HG02571 (cell line): ENCODE results near the gene ADIPOR2.
"Not testable (repeated sequence)": the region's sequence is repeated elsewhere in the genome, so short reads cannot be mapped to it uniquely, and the experiment has no call there.

ENCODE experiments used
- ATAC-seq: cut with Tn5 transposase; IDR thresholded peaks from one replicate; pipeline ENCODE4 v1.9.1; 2021; ENCODE audit warnings: mild to moderate bottlenecking, moderate library complexity; ENCODE audit not compliant: unreplicated experiment

ADIPOR2 gene

GRCh38 chr12:1810201-1810930, 119.5 kb downstream of the ADIPOR2 start:
- no peak for ATAC-seq

GRCh38 chr12:1810931-1811280, 120.0 kb downstream of the ADIPOR2 start:
- ATAC-seq = no peak

GRCh38 chr12:1811281-1811947, 120.5 kb downstream of the ADIPOR2 start:
- ATAC-seq = no peak

- no peak for ATAC-seq
These were observed 121.0 kb downstream of the ADIPOR2 start for GRCh38 chr12:1811948-1812291.

- no peak for ATAC-seq
These were observed 121.9 kb downstream of the ADIPOR2 start for GRCh38 chr12:1812650-1813302.

- ATAC-seq = no peak
These were observed 123.4 kb downstream of the ADIPOR2 start for GRCh38 chr12:1814266-1814665.

GRCh38 chr12:1815108-1815507, 124.2 kb downstream of the ADIPOR2 start:
- no peak for ATAC-seq

DNA sequence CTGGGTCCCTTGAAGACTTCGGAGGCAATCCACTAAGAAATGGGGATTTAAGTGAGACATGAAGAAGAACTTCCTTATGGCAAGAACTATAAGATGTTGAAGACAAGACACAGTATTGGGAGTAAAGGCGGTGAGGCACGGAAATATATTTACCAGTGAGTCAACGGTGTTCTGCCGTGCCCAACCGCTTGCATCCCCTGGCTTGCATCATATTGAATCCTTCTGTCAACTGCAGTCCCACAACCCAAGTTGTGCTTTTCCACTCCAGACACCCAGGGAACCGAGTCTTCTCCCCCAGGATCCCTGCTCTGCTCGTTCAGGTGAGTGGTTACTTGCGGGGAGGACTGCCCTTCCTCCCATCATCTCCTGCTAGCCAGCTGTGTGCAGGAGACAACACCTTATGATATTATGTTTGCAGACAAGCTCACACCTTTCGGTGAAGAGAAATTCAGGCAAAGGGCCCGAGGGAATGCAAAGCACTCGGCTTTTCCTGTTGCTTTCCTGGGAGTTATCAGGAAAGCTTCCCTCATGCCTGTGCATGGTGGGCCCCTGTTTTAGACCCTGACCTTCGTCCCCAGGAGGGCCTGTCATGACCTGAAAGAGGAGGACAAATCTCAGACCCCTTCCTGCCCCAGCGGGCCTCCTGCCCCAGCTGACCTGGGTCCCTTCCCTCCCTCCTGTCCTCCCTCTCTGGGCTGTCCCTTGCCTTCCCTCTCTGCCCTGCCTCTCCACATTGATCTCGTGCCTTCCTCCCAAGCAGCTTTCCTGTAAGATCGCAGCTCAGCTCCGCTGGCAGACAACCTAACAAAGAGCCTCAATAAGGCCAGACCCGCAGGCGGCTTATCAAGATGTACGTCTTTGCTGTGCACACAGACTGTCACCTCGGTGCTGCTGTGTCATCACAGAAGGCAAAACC, 125.2 kb downstream of the ADIPOR2 start:
- ATAC-seq = no peak

DNA sequence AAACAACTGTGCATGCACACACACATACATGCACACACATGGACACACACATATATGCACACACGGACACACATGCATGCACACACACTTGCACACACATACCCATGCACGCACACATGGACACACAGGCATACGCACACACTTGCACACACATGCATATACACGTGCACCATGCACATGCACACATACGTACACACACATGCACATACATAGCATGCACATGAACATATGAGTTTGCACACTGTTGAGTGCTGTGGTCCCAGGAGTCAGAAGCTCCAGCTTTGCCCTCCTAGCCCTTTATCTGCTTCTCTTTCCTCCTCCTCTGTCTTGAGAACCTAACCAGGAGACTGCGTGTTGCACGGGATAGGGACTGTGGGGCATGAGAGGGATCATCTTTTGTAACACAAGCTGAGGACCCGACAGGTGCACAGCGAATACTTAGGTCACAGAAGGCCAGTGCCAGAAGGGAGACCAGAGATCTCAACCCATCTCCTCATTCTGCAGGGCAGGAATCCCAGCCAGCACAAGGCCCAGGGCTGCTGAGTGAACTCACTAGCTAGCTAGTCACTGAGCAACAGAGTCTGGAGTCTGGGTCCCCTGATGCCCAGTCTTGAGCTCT, 126.0 kb downstream of the ADIPOR2 start:
- ATAC-seq = no peak

DNA sequence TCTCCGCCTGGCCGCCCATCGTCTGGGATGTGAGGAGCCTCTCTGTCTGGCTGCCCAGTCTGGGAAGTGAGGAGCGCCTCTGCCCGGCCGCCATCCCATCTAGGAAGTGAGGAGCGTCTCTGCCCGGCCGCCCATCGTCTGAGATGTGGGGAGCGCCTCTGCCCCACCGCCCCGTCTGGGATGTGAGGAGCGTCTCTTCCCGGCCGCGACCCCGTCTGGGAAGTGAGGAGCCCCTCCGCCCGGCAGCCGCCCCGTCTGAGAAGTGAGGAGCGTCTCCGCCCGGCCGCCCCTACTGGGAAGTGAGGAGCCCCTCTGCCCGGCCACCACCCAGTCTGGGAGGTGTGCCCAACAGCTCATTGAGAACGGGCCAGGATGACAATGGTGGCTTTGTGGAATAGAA, 127.1 kb downstream of the ADIPOR2 start:
- ATAC-seq = not testable (repeated sequence)

GRCh38 chr12:1819050-1819449, 128.2 kb downstream of the ADIPOR2 start:
- ATAC-seq = no peak

- no peak for ATAC-seq
These were observed 128.7 kb downstream of the ADIPOR2 start for GRCh38 chr12:1819571-1819970.

- no peak for ATAC-seq
These were observed 129.5 kb downstream of the ADIPOR2 start, which contains the start of gene LRTM2 for GRCh38 chr12:1820191-1820895. Gene LRTM2 (plus strand): TSS chr12:1820565. CDS start chr12:1828149, 7,584 bp downstream.

GRCh38 chr12:1820896-1821291, 130.0 kb downstream of the ADIPOR2 start:
- ATAC-seq = no peak

DNA sequence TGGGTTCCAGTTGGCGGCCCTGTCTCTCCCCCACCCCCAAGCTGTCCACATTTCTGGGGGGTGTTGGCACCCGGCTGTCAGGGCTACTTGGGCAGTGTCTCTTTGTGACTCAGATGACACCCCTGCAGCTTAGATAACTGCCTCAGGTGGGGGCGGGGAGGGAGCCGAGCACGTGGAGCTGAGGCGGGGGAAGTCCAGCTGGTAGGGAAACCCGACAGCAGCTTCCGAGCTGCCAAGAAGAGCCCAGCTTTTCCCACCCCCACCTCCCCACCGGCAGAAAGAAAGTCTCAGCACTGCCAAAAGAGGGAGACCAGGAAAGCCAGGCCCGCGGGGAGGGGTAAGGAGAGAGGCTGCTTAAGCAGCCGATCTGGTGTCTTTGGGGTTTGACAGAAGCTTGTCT, 130.9 kb downstream of the ADIPOR2 start:
- ATAC-seq = no peak

DNA sequence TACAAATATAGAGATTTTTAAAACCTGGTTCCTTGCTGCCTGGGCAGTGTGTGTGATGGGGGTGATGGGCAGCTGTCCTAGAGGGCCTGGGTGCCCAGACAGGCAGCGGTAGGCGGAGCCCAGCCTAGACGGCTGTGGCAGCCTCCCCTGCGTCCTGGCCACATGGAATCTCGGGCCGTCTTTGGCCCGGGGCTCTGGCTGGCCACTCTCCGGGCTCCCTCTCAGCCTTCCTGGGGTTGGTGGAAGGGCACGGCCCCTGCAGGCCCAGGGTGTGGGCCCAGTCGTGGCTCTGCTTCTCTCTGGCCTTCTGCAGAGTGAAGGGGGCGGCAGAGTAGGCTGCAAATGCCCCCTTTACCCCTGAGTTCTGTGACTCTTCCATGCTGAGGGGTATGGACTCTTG, 131.8 kb downstream of the ADIPOR2 start:
- ATAC-seq = no peak

- no peak for ATAC-seq
These were observed 132.4 kb downstream of the ADIPOR2 start for GRCh38 chr12:1823237-1823636.

DNA sequence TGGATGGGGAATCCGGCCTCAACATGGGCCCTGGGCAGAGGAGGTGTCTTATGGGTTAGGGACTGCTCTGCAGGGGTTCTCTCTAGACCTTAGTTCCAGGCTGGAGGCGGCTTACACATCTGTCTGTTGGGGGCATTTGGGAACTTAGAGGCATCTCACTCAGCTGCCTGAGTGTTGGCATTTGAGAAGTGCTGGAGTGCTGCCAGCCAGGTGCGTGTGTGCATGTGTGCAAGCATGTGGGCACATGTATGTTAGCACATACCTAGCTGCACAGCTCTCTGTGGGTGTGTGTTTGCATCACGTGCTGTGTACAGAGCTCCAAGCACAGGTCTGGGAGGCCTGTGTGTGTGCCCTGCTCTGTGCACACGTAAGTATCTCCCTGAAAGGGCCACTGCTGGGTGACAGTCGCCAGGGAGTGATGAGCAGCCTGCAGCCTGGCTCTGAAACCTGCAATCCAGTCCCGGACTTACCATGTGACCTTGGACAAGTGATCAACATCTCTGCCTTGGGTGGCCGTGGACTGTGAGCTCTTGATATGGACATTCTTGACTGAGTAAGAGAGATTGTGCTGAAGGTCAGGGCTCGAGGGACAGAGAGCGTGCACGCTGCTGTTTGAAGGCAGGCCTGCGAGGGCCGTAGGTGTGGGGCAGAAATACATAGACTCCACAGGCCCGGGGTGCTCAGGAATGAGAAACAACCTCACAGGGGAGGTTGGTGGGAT, 134.7 kb downstream of the ADIPOR2 start:
- ATAC-seq = no peak

GRCh38 chr12:1826401-1826800, 135.5 kb downstream of the ADIPOR2 start:
- no peak for ATAC-seq
